ENCODE measurements around the gene PRKCH.

PRKCH gene

DNA sequence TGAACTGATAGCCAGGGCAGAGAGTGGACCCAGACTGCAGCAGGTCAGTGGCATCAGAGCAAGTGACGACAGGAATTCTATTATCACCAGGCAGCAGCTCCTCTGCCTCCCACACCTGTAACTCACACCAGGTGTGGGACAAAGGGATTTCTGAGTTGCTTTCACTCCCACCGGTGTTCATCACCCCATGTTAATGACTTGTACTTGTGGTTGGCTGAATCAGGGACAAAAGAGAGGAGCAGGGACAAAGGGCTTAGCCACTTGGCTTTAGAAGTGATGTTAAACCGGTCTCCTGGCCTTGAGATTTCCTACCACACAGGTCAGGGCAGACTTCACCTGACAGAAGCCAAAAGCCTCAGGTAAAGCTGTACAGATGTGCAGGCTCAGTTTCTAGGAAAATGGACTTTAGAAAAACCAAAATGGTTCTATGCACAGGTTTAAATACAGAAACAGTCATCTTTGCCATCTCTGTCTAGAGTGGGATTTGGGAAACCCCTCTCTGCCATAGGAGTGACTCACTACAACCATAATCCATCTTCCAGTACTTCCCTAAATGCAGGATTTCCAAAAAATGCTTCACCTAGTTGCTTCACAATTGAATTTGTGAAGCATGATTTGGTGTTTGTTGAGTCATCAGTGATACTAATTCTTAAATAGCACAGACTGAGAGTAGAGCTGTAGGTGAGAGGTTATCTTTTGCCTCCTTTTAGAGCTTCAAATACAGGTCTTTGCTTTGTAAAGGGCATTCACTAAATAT lies 158.5 kb downstream of the PRKCH start:
- H3K27me3 Mint-ChIP-seq = peaks cover 3% of the 10 kb centered on the region
- H3K9me3 Mint-ChIP-seq = no peaks in the 10 kb centered on the region
- H3K4me3 Mint-ChIP-seq = peak overlapping the region; percentile 73
- H3K4me1 Mint-ChIP-seq = peaks cover 95% of the 10 kb centered on the region
- no peak for DNase-seq
- H3K27ac Mint-ChIP-seq = peak overlapping the region; percentile 96
- no peak for ATAC-seq
- H3K36me3 Mint-ChIP-seq (ENCODE audit: low read depth) = peaks cover 76% of the 10 kb centered on the region

GRCh38 chr14:61480704-61481285 lies 159.4 kb downstream of the PRKCH start:
- peaks cover 96% of the 10 kb centered on the region for H3K4me1 Mint-ChIP-seq
- no peak overlapping the region for H3K4me3 Mint-ChIP-seq
- H3K9me3 Mint-ChIP-seq = no peaks in the 10 kb centered on the region
- peak overlapping the region; percentile 96 for H3K27ac Mint-ChIP-seq
- H3K27me3 Mint-ChIP-seq = peaks cover 3% of the 10 kb centered on the region
- no peak for DNase-seq
- H3K36me3 Mint-ChIP-seq (ENCODE audit: low read depth) = peaks cover 79% of the 10 kb centered on the region
- no peak for ATAC-seq

- H3K27ac Mint-ChIP-seq = peak overlapping the region; percentile 96
- DNase-seq (no peak), ATAC-seq (no peak)
- H3K27me3 Mint-ChIP-seq = peaks cover 3% of the 10 kb centered on the region
- H3K4me3 Mint-ChIP-seq = no peak overlapping the region
- H3K4me1 Mint-ChIP-seq = peaks cover 96% of the 10 kb centered on the region
- H3K9me3 Mint-ChIP-seq = no peaks in the 10 kb centered on the region
- H3K36me3 Mint-ChIP-seq (ENCODE audit: low read depth) = peaks cover 81% of the 10 kb centered on the region
Observed at GRCh38 chr14:61481701-61482100, 160.3 kb downstream of the PRKCH start.

- no peak for ATAC-seq
- Mint-ChIP-seq H3K36me3 (ENCODE audit: low read depth) (peaks cover 83% of the 10 kb centered on the region), H3K27ac (peak overlapping the region; percentile 81), H3K4me3 (no peak overlapping the region), H3K9me3 (no peaks in the 10 kb centered on the region), H3K27me3 (no peaks in the 10 kb centered on the region), H3K4me1 (peaks cover 96% of the 10 kb centered on the region)
- DNase-seq = no peak
Observed at GRCh38 chr14:61482348-61483206, 161.2 kb downstream of the PRKCH start.

DNA sequence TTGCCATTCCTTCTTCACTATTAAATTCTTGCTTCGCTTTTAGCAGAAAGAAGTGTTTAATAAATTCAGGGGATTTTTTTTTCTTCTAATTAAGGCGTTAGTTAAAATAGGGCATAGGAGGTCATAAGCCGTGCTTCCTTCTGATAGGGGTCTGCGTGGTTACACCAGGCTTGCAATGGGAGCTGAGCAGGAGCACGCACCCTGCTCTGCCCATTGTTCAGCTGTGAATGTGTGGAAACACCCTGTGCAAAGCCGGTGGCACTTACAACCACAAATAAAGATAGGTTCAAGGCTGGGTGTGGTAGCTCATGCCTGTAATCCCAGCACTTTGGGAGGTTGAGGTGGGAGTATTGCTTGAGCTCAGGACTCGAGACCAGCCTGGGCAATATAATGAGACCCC lies 162.1 kb downstream of the PRKCH start:
- Mint-ChIP-seq H3K9me3 (no peaks in the 10 kb centered on the region), H3K27me3 (no peaks in the 10 kb centered on the region), H3K4me3 (peak overlapping the region; percentile 28), H3K27ac (peak overlapping the region; percentile 81), H3K36me3 (ENCODE audit: low read depth) (peaks cover 81% of the 10 kb centered on the region), H3K4me1 (peaks cover 87% of the 10 kb centered on the region)
- DNase-seq = no peak
- ATAC-seq = no peak

GRCh38 chr14:61484031-61484430 lies 162.7 kb downstream of the PRKCH start:
- Mint-ChIP-seq H3K36me3 (ENCODE audit: low read depth) (peaks cover 83% of the 10 kb centered on the region), H3K4me3 (no peak overlapping the region), H3K27ac (peak overlapping the region; percentile 62), H3K4me1 (peaks cover 82% of the 10 kb centered on the region), H3K27me3 (no peaks in the 10 kb centered on the region), H3K9me3 (no peaks in the 10 kb centered on the region)
- ATAC-seq = no peak
- DNase-seq = no peak

DNA sequence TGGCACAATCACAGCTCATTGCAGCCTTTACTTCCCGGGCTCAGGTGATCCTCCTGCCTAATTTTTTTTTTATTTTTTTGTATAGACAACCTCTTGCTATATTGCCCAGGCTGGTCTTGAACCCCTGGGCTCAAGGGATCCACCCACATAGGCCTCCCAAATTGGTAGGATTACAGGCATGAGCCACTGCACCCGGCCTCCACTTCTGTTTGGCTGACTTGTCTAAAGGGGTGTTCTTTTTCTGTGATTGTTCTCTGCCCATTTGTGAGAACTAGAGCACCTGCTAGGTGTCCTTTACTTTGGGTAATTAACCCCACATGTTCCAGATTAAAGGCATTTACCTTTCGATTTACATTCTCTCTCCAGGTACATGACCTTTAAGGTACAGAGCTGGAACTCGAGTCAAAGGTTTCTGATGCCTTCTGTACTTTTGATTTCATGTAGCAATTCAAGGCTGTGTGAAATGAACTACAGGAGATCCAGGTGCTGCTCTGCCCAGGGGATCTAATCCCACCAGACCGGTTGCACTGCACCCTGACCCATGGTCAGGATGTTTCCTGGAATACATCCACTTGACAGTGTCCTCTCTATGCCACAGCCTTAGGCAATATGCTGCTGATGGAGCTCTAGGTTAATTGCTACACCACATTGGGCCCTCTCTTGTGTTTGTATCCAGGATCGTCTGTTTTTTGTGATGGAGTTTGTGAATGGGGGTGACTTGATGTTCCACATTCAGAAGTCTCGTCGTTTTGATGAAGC lies 163.6 kb downstream of the PRKCH start:
- H3K9me3 Mint-ChIP-seq = no peaks in the 10 kb centered on the region
- peak overlapping the region; percentile 62 for H3K27ac Mint-ChIP-seq
- no peak overlapping the region for H3K4me3 Mint-ChIP-seq
- no peaks in the 10 kb centered on the region for H3K27me3 Mint-ChIP-seq
- no peak for ATAC-seq
- DNase-seq = no peak
- H3K4me1 Mint-ChIP-seq = peaks cover 72% of the 10 kb centered on the region
- peaks cover 84% of the 10 kb centered on the region for H3K36me3 Mint-ChIP-seq (ENCODE audit: low read depth)

DNA sequence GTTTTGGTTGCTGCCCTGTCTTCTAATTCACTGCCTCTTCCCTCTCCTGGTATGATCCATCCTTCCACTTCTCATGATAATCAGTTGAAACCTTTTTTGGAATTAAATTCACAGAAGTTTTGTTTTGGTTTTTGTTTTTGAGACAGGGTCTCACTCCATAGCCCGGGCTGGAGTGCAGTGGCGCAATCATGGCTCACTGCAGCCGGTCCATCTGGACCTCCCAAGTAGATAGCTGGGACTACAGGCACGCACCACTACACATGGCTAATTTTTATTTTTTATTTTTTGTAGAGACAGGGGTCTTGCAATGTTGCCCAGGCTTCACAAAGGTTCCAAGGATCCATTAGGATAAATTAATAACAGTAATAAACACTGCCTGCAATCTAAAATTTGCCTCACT lies 164.3 kb downstream of the PRKCH start:
- ATAC-seq (no peak), DNase-seq (no peak)
- no peaks in the 10 kb centered on the region for H3K9me3 Mint-ChIP-seq
- no peak overlapping the region for H3K4me3 Mint-ChIP-seq
- no peaks in the 10 kb centered on the region for H3K27me3 Mint-ChIP-seq
- H3K36me3 Mint-ChIP-seq (ENCODE audit: low read depth) = peaks cover 87% of the 10 kb centered on the region
- peaks cover 65% of the 10 kb centered on the region for H3K4me1 Mint-ChIP-seq
- peak overlapping the region; percentile 62 for H3K27ac Mint-ChIP-seq

GRCh38 chr14:61486930-61487495 lies 165.6 kb downstream of the PRKCH start:
- H3K9me3 Mint-ChIP-seq = no peaks in the 10 kb centered on the region
- no peak overlapping the region for H3K4me3 Mint-ChIP-seq
- peaks cover 75% of the 10 kb centered on the region for H3K36me3 Mint-ChIP-seq (ENCODE audit: low read depth)
- peak overlapping the region; percentile 43 for H3K27ac Mint-ChIP-seq
- DNase-seq (no peak), ATAC-seq (no peak)
- no peaks in the 10 kb centered on the region for H3K27me3 Mint-ChIP-seq
- H3K4me1 Mint-ChIP-seq = peaks cover 52% of the 10 kb centered on the region

- peaks cover 62% of the 10 kb centered on the region for H3K36me3 Mint-ChIP-seq (ENCODE audit: low read depth)
- H3K4me1 Mint-ChIP-seq = peaks cover 37% of the 10 kb centered on the region
- H3K27me3 Mint-ChIP-seq = no peaks in the 10 kb centered on the region
- peak overlapping the region; percentile 68 for H3K27ac Mint-ChIP-seq
- ATAC-seq (no peak), DNase-seq (no peak)
- H3K9me3 Mint-ChIP-seq = no peaks in the 10 kb centered on the region
- H3K4me3 Mint-ChIP-seq = no peak overlapping the region
Observed at GRCh38 chr14:61488417-61489401, 167.3 kb downstream of the PRKCH start.

DNA sequence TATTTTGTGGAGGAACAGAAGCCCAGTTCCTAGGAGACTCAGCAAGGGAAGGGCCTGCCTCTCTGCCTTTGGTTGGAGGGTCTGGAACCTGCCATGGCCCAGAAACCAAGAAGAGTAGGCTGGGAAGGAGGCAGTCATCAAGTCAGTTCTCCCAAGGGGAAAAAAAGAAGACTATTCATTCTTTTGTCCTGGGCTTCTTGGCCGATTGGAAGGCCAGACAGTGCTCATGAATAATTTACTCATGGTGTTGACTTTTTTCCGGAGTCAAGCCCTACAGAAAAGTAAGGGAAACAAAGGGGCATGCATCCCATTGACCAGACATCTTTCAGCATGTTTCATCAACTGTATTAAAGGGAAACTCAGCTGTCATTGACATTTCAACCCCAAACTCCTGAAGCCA lies 168.1 kb downstream of the PRKCH start:
- Mint-ChIP-seq H3K9me3 (no peaks in the 10 kb centered on the region), H3K27me3 (no peaks in the 10 kb centered on the region), H3K36me3 (ENCODE audit: low read depth) (peaks cover 54% of the 10 kb centered on the region), H3K27ac (peak overlapping the region; percentile 68), H3K4me3 (no peak overlapping the region), H3K4me1 (peaks cover 29% of the 10 kb centered on the region)
- DNase-seq (no peak), ATAC-seq (no peak)

DNA sequence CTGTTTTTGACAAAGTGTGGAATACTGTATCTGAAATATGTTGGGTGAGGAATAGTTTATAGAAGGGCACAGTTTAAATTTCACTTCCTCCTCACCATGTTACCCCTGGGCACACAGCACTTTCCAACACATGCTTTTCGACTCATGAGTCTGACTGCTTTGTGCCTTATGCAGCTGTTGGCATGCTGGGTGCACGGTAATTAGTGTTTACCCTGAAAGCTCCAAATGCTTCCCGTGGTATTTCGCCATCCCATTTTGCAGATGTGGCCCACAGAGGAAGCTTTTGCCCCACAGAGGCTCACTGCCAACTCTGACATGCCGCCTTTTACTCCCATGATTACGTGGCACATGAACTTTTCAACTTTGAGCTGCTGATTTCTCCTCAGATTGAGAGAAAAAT lies 168.6 kb downstream of the PRKCH start:
- ATAC-seq (no peak), DNase-seq (no peak)
- Mint-ChIP-seq H3K27me3 (no peaks in the 10 kb centered on the region), H3K4me3 (no peak overlapping the region), H3K4me1 (peaks cover 25% of the 10 kb centered on the region), H3K9me3 (no peaks in the 10 kb centered on the region), H3K36me3 (ENCODE audit: low read depth) (peaks cover 53% of the 10 kb centered on the region), H3K27ac (peak overlapping the region; percentile 68)

GRCh38 chr14:61491224-61491623 lies 169.8 kb downstream of the PRKCH start:
- ATAC-seq (no peak), DNase-seq (no peak)
- H3K9me3 Mint-ChIP-seq = no peaks in the 10 kb centered on the region
- H3K36me3 Mint-ChIP-seq (ENCODE audit: low read depth) = peaks cover 52% of the 10 kb centered on the region
- H3K4me3 Mint-ChIP-seq = no peak overlapping the region
- H3K27ac Mint-ChIP-seq = no peak overlapping the region
- H3K4me1 Mint-ChIP-seq = peaks cover 20% of the 10 kb centered on the region
- H3K27me3 Mint-ChIP-seq = no peaks in the 10 kb centered on the region

Data from activated naive CD8-positive, alpha-beta T cell treated with anti-CD3 and anti-CD28 coated beads, Interleukin-2, amount 50 U/mL, for 24 hours (primary cell).